SKM-1 (cell line): ENCODE data around the gene CLCN7.

ENCODE experiments used
- DNase-seq: peaks from one replicate; lab custom pipeline; 2025; ENCODE audit not compliant: unreplicated experiment; lab: John Stamatoyannopoulos, UW

Gene CLCN7

DNA sequence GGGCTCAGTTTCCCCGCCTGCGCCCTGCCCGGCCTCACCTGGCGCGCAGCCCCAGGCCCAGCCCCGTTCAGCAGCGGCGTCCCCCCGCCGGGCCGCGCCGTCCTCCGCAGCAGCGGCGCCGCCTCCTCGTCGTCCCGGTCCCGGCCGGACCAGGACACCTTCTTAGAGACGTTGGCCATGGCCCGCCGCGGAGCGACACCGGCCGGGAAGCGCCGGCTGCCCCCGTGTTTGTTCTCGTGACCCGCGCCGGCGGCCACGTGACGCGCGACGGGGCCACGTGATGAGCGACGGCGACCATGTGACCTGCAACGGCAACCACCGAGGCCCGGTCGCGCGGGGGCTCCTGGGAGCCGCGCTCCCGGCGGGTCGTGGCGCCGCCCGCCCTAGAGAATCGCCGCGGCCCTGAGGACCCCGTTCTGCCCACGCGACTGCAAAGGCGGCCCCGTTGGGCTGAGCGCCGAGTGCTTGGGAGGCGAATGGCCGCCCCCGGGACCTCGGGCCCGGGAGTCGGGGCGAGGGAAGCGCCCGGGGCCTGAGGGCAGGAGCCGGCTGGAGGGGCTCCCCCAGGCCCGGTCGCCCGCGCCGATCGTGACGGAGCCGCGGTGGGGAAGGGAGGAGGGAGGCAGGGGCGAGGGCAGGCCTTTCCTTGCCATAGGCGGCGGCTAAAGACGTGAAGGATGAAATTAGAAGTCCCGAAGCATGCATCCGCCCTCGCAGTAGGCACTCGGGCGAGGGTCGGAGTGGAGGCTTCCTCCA, at the start of gene CLCN7:
CLCN7 (minus strand) TSS at position 233 of the 756 bp plus-strand sequence; CDS start at position 179, 54 bp downstream.
- DNase-seq: peak; percentile 70

- no peak for DNase-seq
These were observed 49.5 kb upstream of the CLCN7 start for GRCh38 chr16:1524366-1524765.

GRCh38 chr16:1523581-1524245, 48.9 kb upstream of the CLCN7 start:
- DNase-seq: no peak

DNA sequence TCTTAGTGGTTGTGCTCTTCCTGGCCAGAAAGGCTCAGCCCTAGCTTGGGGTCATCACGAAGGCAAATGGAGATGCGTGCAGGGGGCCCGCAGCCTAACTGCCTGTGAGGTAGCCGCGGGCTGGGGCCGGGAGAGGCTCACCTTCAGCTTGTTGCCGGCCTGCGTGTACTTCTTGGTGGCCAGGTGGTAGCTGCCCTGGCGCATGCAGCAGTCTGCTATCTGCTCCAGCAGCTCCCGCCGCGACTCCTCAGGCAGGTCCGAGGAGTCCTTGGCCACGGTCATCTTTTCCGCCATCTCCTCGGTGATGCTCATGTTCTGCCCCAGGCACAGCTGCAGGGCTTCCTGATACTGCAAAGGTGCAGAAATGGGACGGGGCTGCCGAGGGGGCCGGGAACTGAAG, 45.6 kb upstream of the CLCN7 start:
- no peak for DNase-seq

- DNase-seq: no peak
These were observed 45.0 kb upstream of the CLCN7 start for GRCh38 chr16:1519831-1520230.

- no peak for DNase-seq
These were observed 43.9 kb upstream of the CLCN7 start for GRCh38 chr16:1518626-1519135.

DNA sequence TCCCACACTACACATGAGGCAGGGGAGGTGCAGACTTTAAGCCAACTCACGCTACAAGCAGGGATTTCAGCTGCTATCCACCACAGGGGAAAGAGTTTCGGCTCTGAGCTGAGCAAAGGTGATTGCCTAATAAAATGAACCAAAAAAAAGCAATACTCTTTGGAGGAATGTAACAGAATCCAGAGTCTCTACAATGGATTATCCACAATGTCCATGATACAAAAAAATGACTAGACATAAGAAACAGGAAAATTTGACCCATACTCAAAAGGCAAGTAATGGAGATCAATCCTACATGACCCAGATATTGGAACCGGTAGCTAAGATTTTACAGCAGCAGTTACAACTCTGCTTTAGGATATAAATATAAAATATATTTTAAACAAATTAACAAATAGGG, 39.7 kb upstream of the CLCN7 start:
- DNase-seq: no peak

- no peak for DNase-seq
These were observed 37.9 kb upstream of the CLCN7 start for GRCh38 chr16:1512774-1513173.

GRCh38 chr16:1511662-1512569, 37.1 kb upstream of the CLCN7 start:
- DNase-seq: no peak

DNA sequence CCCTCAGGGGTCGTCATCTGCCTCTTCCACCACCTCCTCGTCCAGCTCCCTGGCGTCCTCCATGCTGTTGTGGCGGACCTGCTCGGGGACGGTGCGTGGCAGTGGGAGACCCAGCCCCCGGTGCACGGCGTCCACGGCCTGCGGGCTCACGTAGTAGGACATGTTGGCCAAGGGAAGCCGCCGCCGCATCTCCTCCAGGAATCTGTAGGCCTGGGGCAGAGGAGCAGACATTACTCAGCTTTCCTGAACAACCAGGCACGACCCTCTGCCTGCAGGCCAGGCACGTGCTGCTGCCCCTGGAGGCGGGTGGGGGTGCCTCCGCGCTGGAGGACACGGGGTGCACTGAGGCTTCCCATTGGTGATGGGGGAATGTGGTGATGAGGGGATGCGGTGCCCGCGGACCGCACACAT, 36.1 kb upstream of the CLCN7 start:
- no peak for DNase-seq

DNA sequence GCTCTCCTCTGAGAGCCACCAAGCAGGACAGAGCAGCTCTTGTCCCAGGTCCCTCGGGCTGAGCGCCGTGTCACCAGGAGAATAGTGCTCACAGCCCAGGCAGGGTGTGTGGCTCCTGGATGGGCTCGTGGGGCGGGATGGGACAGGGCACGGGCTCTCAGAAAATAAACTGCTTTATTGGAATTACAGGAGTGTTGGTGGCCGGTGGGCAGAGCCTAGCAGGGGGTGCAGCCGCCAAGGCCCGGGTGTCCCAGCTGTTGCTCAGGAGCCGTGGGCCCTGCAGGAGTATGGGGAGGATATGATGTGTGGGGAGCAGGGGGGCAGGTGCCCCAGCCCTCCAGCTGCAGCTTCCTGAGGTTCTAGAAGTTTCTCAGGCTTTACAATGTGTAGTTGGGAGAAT, 35.4 kb upstream of the CLCN7 start:
- no peak for DNase-seq

- DNase-seq: no peak
These were observed 34.7 kb upstream of the CLCN7 start for GRCh38 chr16:1509307-1510221.

DNA sequence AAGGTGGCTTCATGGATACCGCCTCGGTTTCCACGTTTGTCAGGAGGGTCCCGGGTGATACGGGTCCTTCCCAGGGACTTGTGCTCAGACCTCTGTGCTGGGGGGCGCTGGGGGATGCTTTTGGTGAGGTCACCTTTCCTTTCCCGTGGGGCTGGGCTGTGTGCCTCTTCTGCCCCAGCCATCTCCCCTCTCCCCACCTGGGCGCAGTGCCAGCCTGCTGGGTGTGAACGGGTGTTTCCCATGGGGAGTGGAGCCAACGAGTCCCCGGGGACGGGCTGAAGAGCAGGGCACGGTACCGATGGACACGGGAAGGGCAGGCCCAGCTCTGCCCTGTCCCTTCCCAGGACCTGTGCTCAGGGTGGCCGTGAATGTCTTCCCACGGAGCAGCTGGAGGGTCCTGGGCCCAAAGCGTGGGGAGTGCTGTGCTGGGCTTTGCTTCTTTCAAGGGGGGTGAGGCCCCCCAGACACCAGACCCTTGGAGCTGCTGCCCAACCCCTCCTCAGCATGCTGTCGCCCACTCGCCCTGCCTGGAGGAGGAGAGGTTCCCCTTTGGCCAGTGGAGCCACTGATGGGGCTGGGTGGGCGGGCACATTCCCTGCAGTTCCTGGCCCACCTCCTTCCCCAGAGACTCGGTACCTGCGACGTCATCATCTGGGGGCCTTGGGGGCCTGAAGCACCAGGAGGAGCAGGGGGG, 33.8 kb upstream of the CLCN7 start:
- DNase-seq: no peak

DNA sequence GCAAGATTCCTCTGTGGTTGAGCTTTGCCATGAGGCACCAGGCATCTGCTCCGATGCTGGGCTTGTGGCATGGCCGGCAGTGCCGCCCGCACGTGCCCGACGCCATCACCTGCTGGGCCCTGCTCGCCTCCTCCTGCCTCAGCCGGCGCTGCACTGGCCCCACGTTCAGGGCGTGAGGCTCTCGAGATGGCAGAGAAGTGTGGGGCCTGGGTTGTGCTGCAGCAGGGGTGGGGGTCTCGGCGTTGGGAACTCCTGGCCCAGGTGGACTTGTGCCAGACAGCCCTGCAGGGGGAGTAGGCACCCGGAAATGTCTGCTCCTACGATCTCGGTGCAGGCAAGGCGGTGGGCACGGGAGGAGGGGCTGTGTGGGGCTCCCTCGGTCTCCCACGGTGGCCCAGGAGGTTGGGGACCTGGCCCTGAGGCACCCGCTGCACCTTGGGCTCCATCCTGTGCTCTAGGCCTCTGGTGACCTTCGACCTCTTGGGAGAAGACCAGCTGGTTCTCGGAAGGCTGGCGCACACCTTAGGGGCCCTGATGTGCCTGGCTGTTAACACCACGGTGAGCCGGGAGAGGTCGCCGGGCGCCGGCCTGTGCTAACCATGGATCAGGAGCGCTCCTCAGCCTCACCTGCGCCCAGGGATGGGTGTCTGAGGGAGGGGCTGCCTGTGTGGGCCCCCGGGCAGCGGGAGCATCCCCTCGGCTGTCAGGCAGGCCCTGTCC, 31.8 kb upstream of the CLCN7 start:
- no peak for DNase-seq

GRCh38 chr16:1505912-1506311, 31.1 kb upstream of the CLCN7 start:
- no peak for DNase-seq

GRCh38 chr16:1505073-1505844, 30.4 kb upstream of the CLCN7 start:
- no peak for DNase-seq

DNA sequence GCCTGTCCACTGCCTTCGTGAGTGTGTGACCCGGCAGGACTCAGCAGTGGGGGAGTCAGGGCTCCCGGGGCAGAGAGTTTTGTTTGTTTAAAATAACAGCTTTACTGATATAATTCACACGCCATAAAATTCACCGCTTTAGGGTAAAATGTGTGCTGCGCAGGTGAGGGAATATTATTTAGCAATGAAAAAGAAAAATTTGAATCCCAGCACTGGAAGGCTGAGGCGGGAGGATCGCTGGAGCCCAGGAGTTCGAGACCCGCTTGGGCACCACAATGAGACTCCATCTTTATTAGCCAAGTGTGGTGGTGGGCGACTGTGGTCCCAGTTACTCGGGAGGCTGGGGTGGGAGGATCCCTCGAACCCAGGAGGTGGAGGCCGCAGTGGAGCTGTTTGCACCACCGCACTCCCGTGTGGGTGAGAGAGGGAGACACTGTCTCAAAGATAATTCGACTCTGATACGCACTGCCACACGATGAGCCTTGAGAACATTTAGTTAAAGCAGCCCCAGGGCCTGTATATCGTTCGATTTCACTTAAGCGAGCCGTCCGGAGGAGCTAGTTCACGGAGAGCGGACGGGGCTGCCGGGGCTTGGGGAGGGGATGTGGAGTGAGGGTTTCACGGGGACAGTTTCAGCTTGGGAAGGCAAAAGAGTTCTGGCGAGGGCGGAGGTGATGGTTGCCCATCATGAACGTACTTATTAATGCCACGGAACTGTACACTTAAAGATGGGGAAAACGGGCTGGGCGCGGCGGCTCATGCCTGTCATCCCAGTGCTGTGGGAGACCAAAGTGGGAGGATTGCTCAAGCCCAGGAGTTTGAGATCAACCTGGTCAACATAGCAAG, 28.5 kb upstream of the CLCN7 start:
- DNase-seq: no peak
